Subcutaneous abdominal adipose tissue (tissue), 5 donors: ENCODE results near the gene ACKR2.
A peak's percentile ranks its signal among the peaks of the same experiment; 100 is the strongest.

ENCODE experiments used
- H3K27ac ChIP-seq: one replicate; pipeline ENCODE4 v1.7.0; 2013; ENCODE audit warnings: low read depth, mild to moderate bottlenecking, inconsistent platforms, low read length, moderate library complexity
- H3K27me3 ChIP-seq, 5 donors: one replicate each; pipeline ENCODE4 v1.7.0; 2013; ENCODE audit warnings: low read length in 5 of 5, inconsistent platforms in 1 of 5; ENCODE audit not compliant: control insufficient read depth in 5 of 5, insufficient read depth in 4 of 5
- H3K36me3 ChIP-seq, 5 donors: one replicate each; pipeline ENCODE4 v1.7.0; 2013; ENCODE audit warnings: low read length in 5 of 5; ENCODE audit not compliant: control insufficient read depth in 5 of 5, insufficient read depth in 5 of 5
- H3K4me1 ChIP-seq, 5 donors: one replicate each; pipeline ENCODE4 v1.7.0; 2013; ENCODE audit warnings: low read length in 5 of 5, mild to moderate bottlenecking in 3 of 5, moderate library complexity in 1 of 5; ENCODE audit not compliant: control insufficient read depth in 5 of 5, insufficient read depth in 5 of 5
- H3K4me3 ChIP-seq, 5 donors: one replicate each; pipeline ENCODE4 v1.7.0; 2013; ENCODE audit warnings: low read length in 5 of 5, low read depth in 1 of 5
- H3K9ac ChIP-seq, 5 donors: one replicate each; pipeline ENCODE4 v1.7.0; 2013; ENCODE audit warnings: low read length in 5 of 5, mild to moderate bottlenecking in 4 of 5, moderate library complexity in 3 of 5
- H3K9me3 ChIP-seq, 5 donors: one replicate each; pipeline ENCODE4 v1.7.0; 2013; ENCODE audit warnings: low read length in 5 of 5; ENCODE audit not compliant: control insufficient read depth in 5 of 5
- donor health status: healthy.
- donor health status: healthy.
- donor health status: healthy.
- donor health status: healthy.
- donor health status: healthy.

Gene ACKR2

DNA sequence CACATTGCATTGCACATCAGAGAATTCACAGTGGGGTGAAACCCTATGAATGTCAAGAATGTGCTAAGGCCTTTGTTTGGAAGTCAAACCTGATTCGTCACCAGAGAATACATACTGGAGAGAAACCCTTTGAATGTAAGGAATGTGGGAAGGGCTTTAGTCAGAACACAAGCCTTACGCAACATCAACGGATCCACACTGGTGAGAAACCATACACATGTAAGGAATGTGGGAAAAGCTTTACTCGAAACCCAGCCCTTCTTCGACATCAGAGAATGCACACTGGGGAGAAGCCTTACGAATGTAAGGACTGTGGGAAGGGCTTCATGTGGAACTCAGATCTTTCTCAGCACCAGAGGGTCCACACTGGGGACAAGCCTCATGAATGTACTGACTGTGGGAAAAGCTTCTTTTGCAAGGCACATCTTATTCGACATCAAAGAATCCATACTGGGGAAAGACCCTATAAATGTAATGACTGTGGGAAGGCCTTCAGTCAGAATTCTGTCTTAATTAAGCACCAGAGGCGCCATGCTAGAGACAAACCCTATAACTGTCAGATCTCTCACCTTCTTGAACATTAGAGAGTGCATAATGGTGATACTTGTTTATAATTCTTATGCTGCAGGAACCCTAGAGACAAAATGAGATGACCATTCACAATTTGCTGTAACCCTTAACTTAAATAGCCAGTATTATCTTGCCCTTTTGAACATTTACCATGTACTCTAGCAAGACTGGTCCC lies 105.7 kb downstream of the ACKR2 start:
- Histone ChIP-seq H3K36me3 (peaks cover 40 to 47% (median 43%) of the 10 kb centered on the region in 5 donors), H3K9ac (no peak overlapping the region), H3K9me3 (peaks cover 35 to 71% (median 65%) of the 10 kb centered on the region in 5 donors), H3K4me1 (no peaks in the 10 kb centered on the region), H3K4me3 (peak overlapping the region in 4 of 5 donors; percentile 9 to 51 (median 45)), H3K27me3 (no peaks in the 10 kb centered on the region), H3K27ac (no peak overlapping the region)
